GM21390 (cell line): Measurements from ENCODE around the gene MCC.

Experiments used
- ATAC-seq: cut with Tn5 transposase; IDR thresholded peaks from one replicate; pipeline ENCODE4 v1.9.1; 2021; ENCODE audit not compliant: unreplicated experiment

Gene MCC

GRCh38 chr5:113252066-113252465, 236.2 kb downstream of the MCC start:
- no peak for ATAC-seq

GRCh38 chr5:113250341-113250953, 237.8 kb downstream of the MCC start:
- ATAC-seq = no peak

GRCh38 chr5:113249206-113249605, 239.0 kb downstream of the MCC start:
- no peak for ATAC-seq

GRCh38 chr5:113246361-113246870, 241.8 kb downstream of the MCC start:
- ATAC-seq = no peak

- no peak for ATAC-seq
Observed at GRCh38 chr5:113245427-113246225, 242.6 kb downstream of the MCC start.

- no peak for ATAC-seq
Observed at GRCh38 chr5:113244966-113245365, 243.3 kb downstream of the MCC start.

- ATAC-seq = no peak
Observed at GRCh38 chr5:113243349-113243664, 244.9 kb downstream of the MCC start.

- ATAC-seq = no peak
Observed at GRCh38 chr5:113242481-113243348, 245.5 kb downstream of the MCC start.

- no peak for ATAC-seq
Observed at GRCh38 chr5:113240951-113241726, 247.1 kb downstream of the MCC start.

- ATAC-seq = no peak
Observed at GRCh38 chr5:113240032-113240431, 248.2 kb downstream of the MCC start.

GRCh38 chr5:113237893-113238292, 250.4 kb downstream of the MCC start:
- no peak for ATAC-seq

- no peak for ATAC-seq
Observed at GRCh38 chr5:113236536-113237288, 251.5 kb downstream of the MCC start.

GRCh38 chr5:113235884-113236283, 252.4 kb downstream of the MCC start:
- ATAC-seq = no peak

- ATAC-seq = no peak
Observed at GRCh38 chr5:113234546-113234945, 253.7 kb downstream of the MCC start.

GRCh38 chr5:113233606-113234005, 254.6 kb downstream of the MCC start:
- no peak for ATAC-seq

- no peak for ATAC-seq
Observed at GRCh38 chr5:113232667-113233066, 255.6 kb downstream of the MCC start.

- ATAC-seq = no peak
Observed at GRCh38 chr5:113232221-113232620, 256.0 kb downstream of the MCC start.

- ATAC-seq = no peak
Observed at GRCh38 chr5:113231653-113232000, 256.6 kb downstream of the MCC start.

GRCh38 chr5:113230711-113231652, 257.3 kb downstream of the MCC start:
- no peak for ATAC-seq
